Neuronal stem cell (in vitro differentiated cells): ENCODE data around the gene ARHGAP12.
A peak's percentile ranks its signal among the peaks of the same experiment; 100 is the strongest.

ENCODE experiments used
- DNase-seq: peaks from one replicate; pipeline ENCODE4 v3.0.0-alpha.2; 2013; ENCODE audit warnings: low spot score
- H2AFZ ChIP-seq: one replicate; pipeline ENCODE4 v1.6.1; 2013; ENCODE audit warnings: mild to moderate bottlenecking, low read length, inconsistent platforms
- H2AK5ac ChIP-seq: 2 replicates; pipeline ENCODE4 v1.6.1; 2013; ENCODE audit warnings: low read depth, mild to moderate bottlenecking, inconsistent platforms, low read length, moderate library complexity, mixed read lengths
- H2BK120ac ChIP-seq: 2 replicates; pipeline ENCODE4 v1.6.1; 2013; ENCODE audit warnings: low read depth, mild to moderate bottlenecking, inconsistent platforms, low read length, moderate library complexity, mixed read lengths
- H2BK12ac ChIP-seq: one replicate; pipeline ENCODE4 v1.6.1; 2013; ENCODE audit warnings: low read length, inconsistent platforms
- H2BK15ac ChIP-seq: 2 replicates; pipeline ENCODE4 v1.6.1; 2013; ENCODE audit warnings: mild to moderate bottlenecking, low read length, inconsistent platforms, mixed read lengths
- H2BK5ac ChIP-seq: one replicate; pipeline ENCODE4 v1.6.1; 2013; ENCODE audit warnings: inconsistent platforms, mild to moderate bottlenecking, low read length, moderate library complexity
- H3K14ac ChIP-seq: one replicate; pipeline ENCODE4 v1.6.1; 2013; ENCODE audit warnings: low read length, inconsistent platforms
- H3K18ac ChIP-seq: 2 replicates; pipeline ENCODE4 v1.6.1; 2013; ENCODE audit warnings: low read length, inconsistent platforms
- H3K23ac ChIP-seq: 2 replicates; pipeline ENCODE4 v1.6.1; 2013; ENCODE audit warnings: low read depth, mild to moderate bottlenecking, mixed read lengths, low read length, inconsistent platforms; ENCODE audit not compliant: poor library complexity
- H3K27ac ChIP-seq: replicated peaks from 3 replicates; pipeline ENCODE4 v1.5.1; 2013; ENCODE audit warnings: low read length, inconsistent platforms
- H3K27me3 ChIP-seq, 3 experiments: 2 replicates each; pipeline ENCODE4 v1.6.1; 2013; ENCODE audit warnings: low read length in 3 of 3, mild to moderate bottlenecking in 2 of 3, inconsistent platforms in 1 of 3, low read depth in 1 of 3, mixed read lengths in 1 of 3, moderate library complexity in 1 of 3; ENCODE audit not compliant: control insufficient read depth in 3 of 3, insufficient read depth in 3 of 3
- H3K36me3 ChIP-seq, 2 donors: replicated peaks in 1 of 2; 2 replicates each; pipeline ENCODE4 v1.6.1; 2013; ENCODE audit warnings: low read length in 2 of 2; ENCODE audit not compliant: control insufficient read depth in 2 of 2, insufficient read depth in 2 of 2
- H3K4ac ChIP-seq: 2 replicates; pipeline ENCODE4 v1.6.1; 2013; ENCODE audit warnings: inconsistent platforms, mild to moderate bottlenecking, low read length, moderate library complexity
- H3K4me1 ChIP-seq, 2 donors: 1 replicate in 1 of 2; 2 replicates in 1 of 2; pipeline ENCODE4 v1.6.1; 2013; ENCODE audit warnings: low read length in 2 of 2, low read depth in 1 of 2; ENCODE audit not compliant: control insufficient read depth in 2 of 2, insufficient read depth in 1 of 2
- H3K4me2 ChIP-seq: one replicate; pipeline ENCODE4 v1.6.1; 2013; ENCODE audit warnings: mild to moderate bottlenecking, low read length, inconsistent platforms; ENCODE audit not compliant: insufficient read depth, poor library complexity, severe bottlenecking
- H3K4me3 ChIP-seq, 2 donors: 2 replicates each; pipeline ENCODE4 v1.5.1; 2013; ENCODE audit warnings: low read length in 2 of 2, mild to moderate bottlenecking in 2 of 2, inconsistent platforms in 1 of 2, moderate library complexity in 1 of 2
- H3K79me1 ChIP-seq: one replicate; pipeline ENCODE4 v1.6.1; 2013; ENCODE audit warnings: low read depth, mild to moderate bottlenecking, inconsistent platforms, low read length, moderate library complexity
- H3K9ac ChIP-seq: one replicate; pipeline ENCODE4 v1.6.1; 2013; ENCODE audit warnings: mild to moderate bottlenecking, low read depth, low read length, inconsistent platforms; ENCODE audit not compliant: poor library complexity
- H3K9me3 ChIP-seq, 2 donors: replicated peaks in 1 of 2; 2 replicates each; pipeline versions ENCODE3 to v1.6.1; 2013; ENCODE audit warnings: low read length in 2 of 2, mild to moderate bottlenecking in 2 of 2, inconsistent platforms in 1 of 2, low read depth in 1 of 2, mixed read lengths in 1 of 2, moderate library complexity in 1 of 2; ENCODE audit not compliant: control insufficient read depth in 2 of 2, insufficient read depth in 1 of 2
- H4K8ac ChIP-seq: one replicate; pipeline ENCODE4 v1.6.1; 2013; ENCODE audit warnings: low read depth, mild to moderate bottlenecking, inconsistent platforms, low read length, moderate library complexity
- H4K91ac ChIP-seq: one replicate; pipeline ENCODE4 v1.6.1; 2013; ENCODE audit warnings: low read length, low read depth, mild to moderate bottlenecking, inconsistent platforms; ENCODE audit not compliant: poor library complexity
- WGBS, 2 donors: extraction: QIAGEN DNeasy Blood & Tissue Kit; methylation state at CpG; one replicate each; pipeline ENCODE4 v1.1.7; 2013; ENCODE audit warnings: missing lambda C conversion rate in 2 of 2, mixed read lengths in 1 of 2; ENCODE audit not compliant: insufficient read length in 2 of 2, insufficient replicate concordance in 1 of 2; ENCODE audit errors: extremely low coverage in 2 of 2; 5-methylcytosine and 5-hydroxymethylcytosine counted together

The ARHGAP12 gene

GRCh38 chr10:31947144-31947926, 18.7 kb upstream of the ARHGAP12 start:
- Histone ChIP-seq H2BK15ac (no peak overlapping the region), H3K9me3 (no peaks in the 10 kb centered on the region), H3K27ac (no peak overlapping the region), H2BK120ac (no peak overlapping the region), H3K9ac (no peak overlapping the region), H3K23ac (no peak overlapping the region), H3K36me3 (no peaks in the 10 kb centered on the region), H3K4me3 (no peak overlapping the region), H3K4me1 (peaks cover 0 to 8% of the 10 kb centered on the region in 2 donors), H4K8ac (no peak overlapping the region), H2BK5ac (no peak overlapping the region), H3K79me1 (no peaks in the 10 kb centered on the region), H2AFZ (no peak overlapping the region), H4K91ac (no peak overlapping the region), H3K14ac (no peak overlapping the region), H2BK12ac (no peak overlapping the region), H3K18ac (no peak overlapping the region), H3K4me2 (no peak overlapping the region), H3K4ac (no peak overlapping the region), H2AK5ac (no peak overlapping the region), H3K27me3 (no peaks in the 10 kb centered on the region)
- DNase-seq = no peak
- no CpG with 5 or more reads among the region's 7 CpGs for WGBS, 2 donors

GRCh38 chr10:31945392-31945791, 16.8 kb upstream of the ARHGAP12 start:
- no peak overlapping the region for H3K27ac ChIP-seq
- H3K9ac ChIP-seq = no peak overlapping the region
- WGBS, 2 donors = no CpG with 5 or more reads among the region's 1 CpG

GRCh38 chr10:31944071-31944433, 15.4 kb upstream of the ARHGAP12 start:
- Histone ChIP-seq H3K9me3 (no peaks in the 10 kb centered on the region), H3K9ac (no peak overlapping the region), H3K18ac (peak overlapping the region; percentile 48), H3K4me1 (peaks cover 0 to 16% of the 10 kb centered on the region in 2 donors), H4K91ac (no peak overlapping the region), H2BK15ac (no peak overlapping the region), H2BK5ac (no peak overlapping the region), H3K79me1 (no peaks in the 10 kb centered on the region), H2BK12ac (no peak overlapping the region), H3K4ac (no peak overlapping the region), H3K14ac (no peak overlapping the region), H3K27ac (no peak overlapping the region), H3K4me2 (no peak overlapping the region), H3K36me3 (no peaks in the 10 kb centered on the region), H4K8ac (no peak overlapping the region), H2AFZ (no peak overlapping the region), H3K23ac (no peak overlapping the region), H2BK120ac (no peak overlapping the region), H3K27me3 (no peaks in the 10 kb centered on the region), H3K4me3 (no peak overlapping the region), H2AK5ac (no peak overlapping the region)
- no peak for DNase-seq
- WGBS, 2 donors = no CpG with 5 or more reads among the region's 3 CpGs

More at GRCh38 chr10:31945392-31945791, 16.8 kb upstream of the ARHGAP12 start:
- no peak for DNase-seq
- H2BK12ac ChIP-seq = no peak overlapping the region
- no peaks in the 10 kb centered on the region for H3K79me1 ChIP-seq
- peaks cover 0 to 16% of the 10 kb centered on the region in 2 donors for H3K4me1 ChIP-seq
- H2BK120ac ChIP-seq = no peak overlapping the region
- no peak overlapping the region for H3K14ac ChIP-seq
- no peak overlapping the region for H3K4ac ChIP-seq
- H3K23ac ChIP-seq = no peak overlapping the region
- no peaks in the 10 kb centered on the region for H3K27me3 ChIP-seq
- no peak overlapping the region for H2BK15ac ChIP-seq
- H3K4me2 ChIP-seq = no peak overlapping the region
- H2AK5ac ChIP-seq = no peak overlapping the region
- no peak overlapping the region for H3K18ac ChIP-seq
- H4K91ac ChIP-seq = no peak overlapping the region
- no peak overlapping the region for H3K4me3 ChIP-seq
- no peak overlapping the region for H2BK5ac ChIP-seq
- H2AFZ ChIP-seq = no peak overlapping the region
- H3K36me3 ChIP-seq = no peaks in the 10 kb centered on the region
- no peaks in the 10 kb centered on the region for H3K9me3 ChIP-seq
- H4K8ac ChIP-seq = no peak overlapping the region

GRCh38 chr10:31942892-31943291, 14.3 kb upstream of the ARHGAP12 start:
- no CpG with 5 or more reads among the region's 4 CpGs for WGBS, 2 donors

More at GRCh38 chr10:31942892-31943291, 14.3 kb upstream of the ARHGAP12 start:
- Histone ChIP-seq H2AK5ac (no peak overlapping the region), H3K27ac (no peak overlapping the region), H3K9me3 (no peaks in the 10 kb centered on the region), H2AFZ (no peak overlapping the region), H4K91ac (no peak overlapping the region), H3K23ac (no peak overlapping the region), H3K14ac (no peak overlapping the region), H3K36me3 (no peaks in the 10 kb centered on the region), H2BK15ac (no peak overlapping the region), H2BK5ac (no peak overlapping the region), H2BK120ac (no peak overlapping the region), H3K27me3 (no peaks in the 10 kb centered on the region), H3K4me3 (no peak overlapping the region), H3K4me2 (no peak overlapping the region), H3K9ac (no peak overlapping the region), H3K4me1 (peaks cover 0 to 16% of the 10 kb centered on the region in 2 donors), H4K8ac (no peak overlapping the region), H3K18ac (no peak overlapping the region), H2BK12ac (no peak overlapping the region), H3K79me1 (no peaks in the 10 kb centered on the region), H3K4ac (no peak overlapping the region)
- DNase-seq = no peak
